Prostate gland (tissue), 2 donors: ENCODE data around the gene BPIFB2. TPM values are rescaled to one million over a fixed set of nuclear protein-coding genes. Genes with fewer than 3 reads are reported as not detected.

ENCODE experiments used
- DNase-seq: peaks from one replicate; pipeline ENCODE4 v3.0.0-alpha.2; 2019; ENCODE audit warnings: low spot score
- H3K27ac ChIP-seq, 2 donors: fragments of 200-600 bp; sonication (generic); 2 replicates each; pipeline ENCODE4 v1.5.1; 2017 to 2019
- H3K27me3 ChIP-seq: fragments of 200-600 bp; sonication (generic); replicated peaks from 2 replicates; pipeline ENCODE4 v1.5.1; 2019; ENCODE audit not compliant: insufficient read depth
- H3K36me3 ChIP-seq, 2 donors: fragments of 200-600 bp; sonication (generic); 1 replicate in 1 of 2; 2 replicates in 1 of 2; pipeline versions ENCODE4 v1.5.1 to v1.8.1; 2017 to 2019
- H3K4me1 ChIP-seq: fragments of 200-600 bp; sonication (generic); replicated peaks from 2 replicates; pipeline ENCODE4 v1.5.1; 2019
- H3K4me3 ChIP-seq, 2 donors: fragments of 200-600 bp; sonication (generic); 2 replicates each; pipeline ENCODE4 v1.5.1; 2017 to 2019
- H3K9me3 ChIP-seq: fragments of 200-600 bp; sonication (generic); 2 replicates; pipeline ENCODE4 v1.5.1; 2017
- CTCF ChIP-seq, 4 experiments: fragments of 200-600 bp in 2 of 4; fragments of 450-650 bp in 2 of 4; sonication (generic) in 2 of 4; IDR thresholded peaks; 1 replicate in 3 of 4; 2 replicates in 1 of 4; pipeline ENCODE4 v1.5.1; 2016 to 2019; ENCODE audit warnings: antibody characterized with exemption in 4 of 4, mild to moderate bottlenecking in 2 of 4, moderate library complexity in 2 of 4
- POLR2A ChIP-seq: fragments of 450-650 bp; IDR thresholded peaks from one replicate; pipeline ENCODE4 v1.6.1; 2016; ENCODE audit warnings: antibody characterized with exemption, mild to moderate bottlenecking
- POLR2AphosphoS5 ChIP-seq: sonication (generic); formaldehyde crosslinking; IDR thresholded peaks from one replicate; pipeline ENCODE4 v1.6.1; 2017; ENCODE audit warnings: antibody characterized with exemption
- WGBS: methylation state at CpG from one replicate; pipeline ENCODE4 v1.1.5; 2018; 5-methylcytosine and 5-hydroxymethylcytosine counted together
- intact Hi-C: fragments of 100-400 bp; cut with DNase I; formaldehyde crosslinking; loops from one replicate; pipeline ENCODE4 v1.14.2; 2022
- total RNA-seq, 2 donors: library from RNA; depleted of rRNA; stranded (reverse); fragments of >200 nt; gene quantifications; one replicate each; pipeline ENCODE4 v1.1.0, GENCODE V29; 2016

BPIFB2 gene
- total RNA-seq, 2 donors from 2014 or later = 5.1 TPM; not detected in 1

- TF ChIP-seq POLR2AphosphoS5 (no peak), CTCF (IDR thresholded peaks at IDR 0.05) (no peak), POLR2A (no peak)
- intact Hi-C loops = no loop called here
- H3K4me3 ChIP-seq = no peak overlapping the region
- no peak for DNase-seq
- H3K27ac ChIP-seq = no peak overlapping the region
- no peaks in the 10 kb centered on the region for H3K27me3 ChIP-seq
- H3K36me3 ChIP-seq = no peaks in the 10 kb centered on the region
- no peaks in the 10 kb centered on the region for H3K4me1 ChIP-seq
- H3K9me3 ChIP-seq = no peaks in the 10 kb centered on the region
- 84% methylated on average over 8 of the region's 8 CpGs for WGBS
These were observed 42.4 kb upstream of the BPIFB2 start for GRCh38 chr20:32965115-32965514.

DNA sequence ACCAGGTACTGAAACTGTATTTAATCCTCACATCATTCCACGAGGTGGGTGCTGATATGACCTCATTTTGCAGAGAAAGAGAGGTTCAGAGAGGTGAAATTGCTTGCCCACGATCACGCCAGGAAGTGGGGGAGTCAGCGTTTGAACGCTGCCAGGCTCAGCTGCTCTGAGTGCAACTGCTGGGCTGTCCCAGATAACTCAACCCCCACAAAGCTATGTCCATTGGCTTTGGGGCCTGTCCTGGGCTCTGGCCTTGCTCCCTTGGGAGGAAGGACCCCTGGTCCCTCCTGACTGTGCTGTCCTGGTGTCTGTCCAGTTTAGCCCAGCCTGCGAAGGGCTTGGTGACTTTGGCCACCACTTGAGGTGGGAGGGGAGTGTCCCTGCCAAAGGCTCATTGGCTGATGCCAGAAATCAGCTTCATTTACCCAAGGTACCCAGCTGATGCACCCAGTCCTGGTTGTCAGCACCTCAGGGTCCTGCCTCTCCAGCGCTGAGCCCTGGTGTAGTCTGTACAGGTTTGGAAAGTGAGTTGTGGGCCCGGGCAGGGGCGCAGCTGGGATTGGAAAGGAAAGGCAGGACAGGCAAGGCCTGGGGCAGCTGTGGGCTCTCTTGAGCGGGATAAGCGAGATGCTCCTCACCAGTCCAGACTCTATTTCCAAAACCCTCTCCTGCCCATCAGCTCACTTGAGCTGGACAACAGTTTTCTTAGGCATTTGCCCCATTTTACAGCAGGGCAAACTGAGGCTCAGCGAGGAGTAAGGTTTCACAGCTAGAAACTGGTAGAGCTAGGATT lies 41.7 kb upstream of the BPIFB2 start:
- Histone ChIP-seq H3K36me3 (no peaks in the 10 kb centered on the region), H3K4me1 (no peaks in the 10 kb centered on the region), H3K4me3 (no peak overlapping the region), H3K27ac (no peak overlapping the region), H3K27me3 (no peaks in the 10 kb centered on the region), H3K9me3 (no peaks in the 10 kb centered on the region)
- intact Hi-C loops = no loop called here
- TF ChIP-seq POLR2A (no peak), POLR2AphosphoS5 (no peak), CTCF (IDR thresholded peaks at IDR 0.05) (no peak)
- DNase-seq = no peak
- WGBS = 77% methylated on average over 12 of the region's 12 CpGs

- no peaks in the 10 kb centered on the region for H3K9me3 ChIP-seq
- no peak for DNase-seq
- H3K36me3 ChIP-seq = no peaks in the 10 kb centered on the region
- H3K4me1 ChIP-seq = no peaks in the 10 kb centered on the region
- TF ChIP-seq POLR2AphosphoS5 (no peak), POLR2A (no peak), CTCF (IDR thresholded peaks at IDR 0.05) (no peak)
- H3K27me3 ChIP-seq = no peaks in the 10 kb centered on the region
- no peak overlapping the region for H3K27ac ChIP-seq
- WGBS = 89% methylated on average over 4 of the region's 4 CpGs
- intact Hi-C loops = no loop called here
- no peak overlapping the region for H3K4me3 ChIP-seq
These were observed 41.1 kb upstream of the BPIFB2 start for GRCh38 chr20:32966382-32966781.

DNA sequence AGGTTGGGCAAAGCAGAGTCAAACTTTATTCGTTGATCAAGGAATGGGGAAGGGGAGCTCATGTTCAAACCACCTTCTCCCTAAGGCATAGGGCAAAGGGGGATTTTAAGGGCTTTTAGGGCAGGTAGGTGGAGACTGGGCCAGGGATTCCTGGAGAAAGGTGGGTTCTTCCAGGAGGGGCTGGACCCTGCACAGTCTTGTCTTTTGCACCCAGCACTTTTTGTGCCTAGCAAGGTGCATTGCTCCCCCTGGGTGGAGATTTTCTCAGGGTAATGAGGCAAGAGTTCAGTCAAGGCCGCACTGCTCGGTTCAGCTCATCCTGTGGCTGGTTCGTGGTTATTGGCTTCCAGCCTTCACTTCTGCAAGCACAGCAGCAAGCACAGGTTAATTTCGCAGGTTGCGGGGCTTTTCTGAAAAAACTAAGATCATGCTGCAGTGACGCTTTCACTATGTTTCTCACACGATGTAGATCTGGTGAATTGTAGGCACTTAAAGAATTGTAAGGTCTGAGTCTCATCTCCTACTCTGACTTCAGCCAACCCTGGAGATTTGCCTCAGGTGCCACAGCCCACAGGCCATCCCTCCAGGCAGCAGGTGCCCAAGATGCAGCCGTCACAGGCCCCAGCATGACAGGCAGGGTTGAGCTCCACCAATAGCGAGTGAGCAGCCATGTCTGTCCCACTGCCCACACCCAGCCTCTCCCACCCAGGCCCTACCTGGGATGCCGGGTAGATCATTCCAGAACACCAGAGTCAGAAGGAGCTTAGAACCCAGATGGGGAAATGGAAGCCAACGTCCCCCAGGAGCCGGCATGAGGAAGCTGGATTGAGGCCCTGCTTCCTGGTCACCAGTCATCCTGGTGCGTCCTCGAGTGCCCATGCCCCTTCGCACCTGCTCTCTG lies 40.4 kb upstream of the BPIFB2 start:
- no peak for DNase-seq
- Histone ChIP-seq H3K4me1 (no peaks in the 10 kb centered on the region), H3K36me3 (no peaks in the 10 kb centered on the region), H3K9me3 (no peaks in the 10 kb centered on the region), H3K4me3 (no peak overlapping the region), H3K27ac (no peak overlapping the region), H3K27me3 (no peaks in the 10 kb centered on the region)
- TF ChIP-seq POLR2A = no peak
- TF ChIP-seq POLR2AphosphoS5 = no peak
- no peak for TF ChIP-seq CTCF (IDR thresholded peaks at IDR 0.05)
- 73% methylated on average over 16 of the region's 16 CpGs for WGBS
- intact Hi-C loops = no loop called here
